HG03135 (cell line): ENCODE measurements around the gene TMEM183A.

ENCODE experiments used
- ATAC-seq: cut with Tn5 transposase; IDR thresholded peaks from one replicate; pipeline ENCODE4 v1.9.1; 2021; ENCODE audit warnings: mild to moderate bottlenecking, moderate library complexity; ENCODE audit not compliant: unreplicated experiment

TMEM183A gene

GRCh38 chr1:203044546-203045250 lies 37.5 kb downstream of the TMEM183A start:
- no peak for ATAC-seq

GRCh38 chr1:203045336-203045735 lies 38.2 kb downstream of the TMEM183A start:
- ATAC-seq = no peak

GRCh38 chr1:203045821-203046594 lies 38.8 kb downstream of the TMEM183A start:
- no peak for ATAC-seq

GRCh38 chr1:203046984-203047630 lies 39.9 kb downstream of the TMEM183A start:
- no peak for ATAC-seq

- no peak for ATAC-seq
These were observed 40.9 kb downstream of the TMEM183A start for GRCh38 chr1:203048086-203048485.

GRCh38 chr1:203048555-203049051 lies 41.4 kb downstream of the TMEM183A start:
- no peak for ATAC-seq

GRCh38 chr1:203049077-203049476 lies 41.9 kb downstream of the TMEM183A start:
- no peak for ATAC-seq

- no peak for ATAC-seq
These were observed 42.5 kb downstream of the TMEM183A start for GRCh38 chr1:203049576-203050180.

GRCh38 chr1:203050826-203051225 lies 43.7 kb downstream of the TMEM183A start:
- ATAC-seq = no peak

GRCh38 chr1:203051841-203052324 lies 44.7 kb downstream of the TMEM183A start:
- ATAC-seq = no peak

- ATAC-seq = no peak
These were observed 45.4 kb downstream of the TMEM183A start for GRCh38 chr1:203052601-203053000.

- ATAC-seq = no peak
These were observed 47.0 kb downstream of the TMEM183A start for GRCh38 chr1:203054184-203054583.

GRCh38 chr1:203054642-203055041 lies 47.5 kb downstream of the TMEM183A start:
- ATAC-seq = no peak

GRCh38 chr1:203055161-203055799 lies 48.1 kb downstream of the TMEM183A start:
- ATAC-seq = no peak

GRCh38 chr1:203056012-203056411 lies 48.8 kb downstream of the TMEM183A start:
- ATAC-seq = no peak

GRCh38 chr1:203056516-203056915 lies 49.3 kb downstream of the TMEM183A start:
- no peak for ATAC-seq

- ATAC-seq = no peak
These were observed 50.9 kb downstream of the TMEM183A start for GRCh38 chr1:203057911-203058675.

GRCh38 chr1:203058676-203058935 lies 51.4 kb downstream of the TMEM183A start:
- ATAC-seq = no peak

- ATAC-seq = no peak
These were observed 52.3 kb downstream of the TMEM183A start for GRCh38 chr1:203059485-203059884.

GRCh38 chr1:203060115-203060514 lies 52.9 kb downstream of the TMEM183A start:
- no peak for ATAC-seq
